ENCODE results near the gene XXYLT1. TPM values are rescaled to one million over a fixed set of nuclear protein-coding genes. Genes with fewer than 3 reads are reported as not detected.

XXYLT1 gene
- total and polyA plus RNA-seq, 2 of the 4 experiments (the other 2 are of a cell fraction) = 14.7 to 18.1 TPM

- Histone ChIP-seq H3K23ac (ENCODE audit: low read depth, low read length) (no peak overlapping the region), H3K27ac (ENCODE audit: insufficient read depth, low read length) (no peak overlapping the region), H4K20me1 (ENCODE audit: insufficient read depth, low read length) (no peaks in the 10 kb centered on the region), H3K4me3 (ENCODE audit: insufficient read depth, low read depth, low read length) (no peak overlapping the region), H2AK9ac (replicated peaks; ENCODE audit: low read depth, low read length, poor library complexity) (no peak overlapping the region), H2AFZ (replicated peaks; ENCODE audit: low read length, poor library complexity) (no peak overlapping the region), H2BK5ac (ENCODE audit: low read depth, low read length, poor library complexity, severe bottlenecking) (no peak overlapping the region), H3K79me1 (ENCODE audit: low read depth in 1 of 2, low read length in 2 of 2) (peaks cover 30 to 34% of the 10 kb centered on the region in 2 experiments), H4K8ac (ENCODE audit: low read depth in 2 of 2, low read length in 2 of 2) (no peak overlapping the region), H3K9me1 (ENCODE audit: insufficient read depth, low read length) (peaks cover 14% of the 10 kb centered on the region), H3K14ac (replicated peaks; ENCODE audit: low read depth, low read length) (no peak overlapping the region), H3K4me2 (ENCODE audit: low read depth, low read length) (no peak overlapping the region), H3K9me3 (ENCODE audit: control insufficient read depth, insufficient read depth, low read length) (no peaks in the 10 kb centered on the region), H3K4me1 (ENCODE audit: control insufficient read depth, insufficient read depth, low read length) (peaks cover 2% of the 10 kb centered on the region; the same call in 1 of the 2 replicates), H3K27me3 (ENCODE audit: control insufficient read depth, insufficient read depth, low read length) (no peaks in the 10 kb centered on the region), H4K5ac (ENCODE audit: low read depth, low read length) (no peak overlapping the region), H3K4ac (ENCODE audit: low read depth, low read length) (no peak overlapping the region), H2BK20ac (ENCODE audit: low read depth, low read length) (no peak overlapping the region), H3K9ac (ENCODE audit: low read depth, low read length) (no peak overlapping the region), H2AK5ac (ENCODE audit: low read depth, low read length) (no peak overlapping the region; the same call in 1 of the 2 replicates), H3K36me3 (ENCODE audit: control insufficient read depth, insufficient read depth, low read length) (peaks cover 1% of the 10 kb centered on the region; the same call in 1 of the 2 replicates), H2BK15ac (ENCODE audit: low read depth, low read length) (no peak overlapping the region), H4K91ac (ENCODE audit: insufficient read depth, low read depth, low read length) (no peak overlapping the region), H2BK120ac (ENCODE audit: low read depth, low read length) (no peak overlapping the region), H3K18ac (ENCODE audit: low read depth, low read length) (no peak overlapping the region), H3K56ac (ENCODE audit: extremely low read depth, insufficient read depth, low read length) (no peak overlapping the region)
- intact Hi-C loops (cut with micrococcal nuclease) = no loop called here
- CTCF ChIA-PET = no interaction called here
- WGBS, 2 experiments (ENCODE audit: extremely low coverage in 2 of 2, insufficient read length in 1 of 2) = 90% methylated on average over 2 of the region's 12 CpGs; no CpG with 5 or more reads in 1 of the 2 experiments
- POLR2A ChIA-PET (ENCODE audit: unreplicated experiment) = no interaction called here
- ATAC-seq (ENCODE audit: low read depth) (peak; percentile 47; the same call in 1 of the 2 replicates), DNase-seq (peak; percentile 19)
- in situ Hi-C loops (cut with MboI; ENCODE audit: low sequenced_read_pairs) = no loop called here
- dilution Hi-C loops (cut with HindIII; ENCODE audit: low sequenced_read_pairs, unreplicated experiment) = no loop called here
- BruUV-seq (replicated peaks) = no TSS peak
- no peak for TF ChIP-seq MAZ (IDR thresholded peaks at IDR 0.05; ENCODE audit: borderline replicate concordance, low read depth, low read length)
- TF ChIP-seq RAD21 (IDR thresholded peaks at IDR 0.05; ENCODE audit: low read length) = no peak
- no peak for TF ChIP-seq NFE2L2 (IDR thresholded peaks at IDR 0.05; ENCODE audit: low read depth, low read length)
- no peak for TF ChIP-seq CEBPB (IDR thresholded peaks at IDR 0.05; ENCODE audit: low read depth, low read length)
- no peak for TF ChIP-seq BHLHE40 (IDR thresholded peaks at IDR 0.05; ENCODE audit: low read depth, low read length)
- no peak for TF ChIP-seq FOS (IDR thresholded peaks at IDR 0.05; ENCODE audit: low read depth, low read length)
- no peak for TF ChIP-seq MXI1 (IDR thresholded peaks at IDR 0.05; ENCODE audit: borderline replicate concordance, low read depth, low read length)
- TF ChIP-seq SMC3 (IDR thresholded peaks at IDR 0.05; ENCODE audit: low read depth, low read length) = no peak
- TF ChIP-seq MAFK (IDR thresholded peaks at IDR 0.05; ENCODE audit: low read depth, low read length) = no peak
- TF ChIP-seq ELK1 (IDR thresholded peaks at IDR 0.05; ENCODE audit: borderline replicate concordance, low read depth, low read length) = no peak
- no peak for TF ChIP-seq CHD1 (IDR thresholded peaks at IDR 0.05; ENCODE audit: low read depth, low read length)
- TF ChIP-seq USF2 (IDR thresholded peaks at IDR 0.05; ENCODE audit: low read depth, low read length) = no peak
- no peak for TF ChIP-seq RCOR1 (IDR thresholded peaks at IDR 0.05; ENCODE audit: insufficient replicate concordance, low read length)
- no peak for TF ChIP-seq POLR2A (IDR thresholded peaks at IDR 0.05; ENCODE audit: low read depth, low read length)
- no peak for TF ChIP-seq CTCF (conservative IDR thresholded peaks at IDR 0.05; ENCODE audit: low read depth, low read length)
Measured at GRCh38 chr3:195241592-195242355, 29.2 kb downstream of the XXYLT1 start.

Measured in IMR-90 (cell line).